Measurements from ENCODE around the gene SLC22A12.

Gene SLC22A12

DNA sequence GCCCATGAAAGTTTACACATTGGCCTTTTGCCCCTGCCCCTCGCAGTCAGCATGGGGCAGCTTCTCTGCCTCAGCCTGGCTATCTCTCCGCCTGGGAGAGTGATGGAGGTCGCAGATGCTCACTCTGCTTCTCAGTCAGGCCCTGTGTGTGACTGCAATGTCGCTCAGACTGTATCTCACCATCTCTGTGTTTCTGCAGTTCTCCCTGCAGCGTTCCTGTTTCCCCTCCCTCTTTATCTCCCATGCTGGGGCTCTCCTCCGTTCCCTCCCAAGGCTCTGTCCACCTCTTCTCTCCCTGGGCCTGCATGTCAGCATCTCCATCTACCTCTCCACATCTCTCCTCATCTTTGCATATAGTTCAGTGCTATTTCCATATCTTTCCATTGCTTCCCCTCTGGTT lies 38.1 kb downstream of the SLC22A12 start:
- DNase-seq, result no peak

DNA sequence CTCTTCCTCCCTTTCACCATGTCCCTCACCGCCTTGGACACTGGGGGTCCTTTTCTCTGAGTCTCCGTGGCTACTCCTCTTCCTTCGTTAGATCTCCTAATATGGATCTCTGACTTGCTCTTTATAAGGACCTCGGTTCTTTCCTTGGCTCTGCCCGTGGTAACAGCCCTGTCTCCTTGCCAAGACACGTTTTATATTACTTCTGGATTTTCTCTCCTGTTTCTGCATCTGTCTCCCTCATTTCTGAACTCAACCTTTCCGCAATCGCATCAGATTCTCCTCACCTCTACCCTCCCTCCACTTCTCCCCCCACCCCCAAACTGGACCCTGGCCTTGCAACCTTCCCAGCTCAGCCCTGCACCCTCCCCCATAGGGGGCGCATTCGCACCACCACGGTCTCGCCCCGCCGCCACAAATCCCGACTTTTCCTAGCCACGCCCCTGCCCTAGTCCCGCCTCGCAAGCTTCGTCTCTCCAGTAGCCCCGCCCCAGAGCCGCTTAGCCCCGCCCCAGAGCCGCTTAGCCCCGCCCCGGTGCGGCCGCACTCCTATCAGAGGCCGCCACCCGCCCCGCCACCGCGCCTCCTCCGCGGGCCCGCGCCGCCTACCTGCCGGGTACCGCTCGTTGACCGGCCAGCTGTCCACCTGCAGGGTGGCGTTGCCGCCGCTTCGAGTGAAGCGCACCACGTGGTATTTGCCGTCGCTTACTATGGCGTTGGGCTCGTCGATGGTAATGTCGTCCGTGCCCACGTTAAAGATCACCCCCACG lies 39.0 kb downstream of the SLC22A12 start:
- no peak for DNase-seq

- DNase-seq, result no peak
Measured at GRCh38 chr11:64631675-64632074, 40.7 kb downstream of the SLC22A12 start.

DNA sequence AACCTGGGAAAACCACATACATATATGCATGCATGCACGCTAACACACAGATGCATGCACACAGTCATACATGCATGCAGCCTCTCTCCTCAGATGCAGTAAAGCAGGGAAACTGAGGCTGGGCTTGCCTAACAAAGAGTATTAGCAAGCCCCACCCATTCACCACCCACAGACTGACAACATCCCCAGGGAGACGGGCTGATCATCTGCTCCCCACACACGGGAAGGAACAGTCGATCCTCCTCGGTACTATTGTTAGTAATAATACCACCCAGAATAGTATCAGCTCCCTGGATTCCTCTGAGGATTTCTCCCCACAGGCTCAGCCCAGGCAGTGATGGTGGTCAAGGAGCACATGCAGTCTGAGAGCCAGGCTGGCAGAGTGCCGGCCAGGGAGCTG lies 41.2 kb downstream of the SLC22A12 start:
- DNase-seq, result no peak

DNA sequence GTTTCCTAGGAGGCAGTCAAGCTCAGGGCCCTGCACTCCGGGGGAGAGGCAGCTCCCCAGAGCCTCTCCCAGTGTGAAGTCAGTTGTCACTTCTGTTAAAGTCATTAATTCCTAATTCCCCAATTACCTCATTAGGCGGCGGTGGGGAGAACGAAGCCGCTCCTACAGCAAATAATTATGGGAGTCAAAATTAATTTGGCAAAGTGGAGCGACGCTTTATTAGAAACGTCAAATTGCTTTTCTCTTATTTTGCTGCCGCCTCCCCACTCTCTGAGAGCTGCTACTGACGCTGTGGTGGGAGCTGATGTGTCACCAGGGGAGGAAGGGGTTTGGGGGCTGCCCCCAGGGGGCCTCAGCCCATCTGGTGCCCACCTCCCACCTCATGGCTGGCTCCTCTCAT lies 41.6 kb downstream of the SLC22A12 start:
- DNase-seq, result no peak

DNA sequence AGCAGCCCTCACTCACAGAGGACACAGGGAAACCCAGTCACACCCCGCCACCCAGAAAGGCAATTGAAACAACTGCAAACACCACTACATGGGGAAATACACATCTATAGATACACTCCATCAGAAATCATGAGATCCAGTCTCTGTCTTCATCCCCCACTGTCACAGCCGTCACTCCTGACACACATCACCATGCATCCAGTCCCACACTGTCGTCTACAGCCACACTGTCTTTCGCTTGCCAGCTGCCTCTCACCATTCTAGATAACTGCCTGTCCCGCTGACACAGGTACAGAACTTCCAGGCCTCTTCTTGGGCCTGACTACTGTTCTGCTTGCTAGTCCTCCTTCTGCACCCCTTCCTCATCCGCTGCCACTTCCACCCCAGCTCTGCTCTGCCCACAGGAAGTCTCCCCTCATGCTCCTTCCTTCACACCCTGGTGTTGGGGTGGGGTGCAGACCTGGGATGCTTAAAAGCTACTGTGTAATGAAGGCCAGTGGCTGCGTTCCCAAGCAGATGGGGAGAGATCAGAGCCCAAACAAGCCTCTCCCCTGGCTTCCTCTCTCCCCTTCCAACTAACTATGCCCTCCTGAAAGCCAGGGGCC lies 42.6 kb downstream of the SLC22A12 start:
- no peak for DNase-seq

- DNase-seq, result no peak
Measured at GRCh38 chr11:64637334-64638017, 46.5 kb downstream of the SLC22A12 start.

DNA sequence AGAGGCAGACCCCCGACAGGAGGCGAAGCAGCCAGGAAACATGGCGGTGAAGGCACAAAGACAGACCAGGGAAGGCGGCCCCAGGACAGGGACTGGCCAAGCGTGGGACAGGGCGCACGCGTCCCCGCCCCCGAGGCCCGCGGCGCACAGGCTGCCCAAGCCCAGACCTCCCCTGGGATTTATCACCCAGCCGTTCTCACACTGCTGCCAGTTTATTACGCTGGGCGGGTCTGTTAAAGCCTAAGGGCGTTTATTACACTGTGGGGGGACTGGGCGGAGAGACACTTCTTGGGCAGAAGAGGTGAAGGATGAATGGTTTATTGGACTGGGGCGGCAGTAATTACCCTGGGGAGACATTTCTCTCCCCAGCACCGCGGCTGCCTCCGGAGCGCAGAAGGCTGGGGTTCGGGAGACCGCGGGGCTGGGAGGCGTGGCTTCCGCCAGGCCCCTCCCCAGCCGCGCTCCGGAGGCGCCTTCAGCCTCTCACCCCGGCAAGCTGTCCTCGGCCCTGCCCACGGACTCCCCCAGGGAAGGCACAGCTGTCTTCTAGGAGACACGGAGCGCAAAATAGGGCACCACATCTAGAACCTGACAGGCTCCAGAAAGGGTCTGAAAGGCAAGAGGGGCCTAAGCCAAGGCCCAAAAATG lies 47.1 kb downstream of the SLC22A12 start:
- DNase-seq, result no peak

GRCh38 chr11:64638829-64639228 lies 47.8 kb downstream of the SLC22A12 start:
- DNase-seq, result no peak

DNA sequence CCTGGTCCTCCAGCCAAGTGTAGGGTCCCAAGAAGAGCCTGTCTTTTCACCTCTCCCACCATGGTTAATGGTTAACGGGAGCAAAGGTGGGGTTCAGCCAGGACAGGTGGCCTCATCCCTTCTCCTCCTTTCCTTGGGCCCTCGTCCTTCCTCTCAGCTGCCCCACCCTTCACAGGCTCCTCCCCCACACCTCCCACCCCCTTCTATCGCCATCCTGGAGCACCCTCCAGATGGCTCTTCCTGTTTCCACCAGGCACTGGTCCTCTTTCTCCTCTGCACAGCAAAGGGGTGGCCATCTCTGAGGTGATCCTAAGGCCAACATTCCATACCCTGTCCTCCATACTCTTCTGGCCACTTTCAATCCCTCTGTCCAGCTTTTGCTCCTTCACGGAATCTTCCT lies 48.9 kb downstream of the SLC22A12 start:
- no peak for DNase-seq

- DNase-seq, result no peak
Measured at GRCh38 chr11:64641596-64642417, 50.8 kb downstream of the SLC22A12 start.

DNA sequence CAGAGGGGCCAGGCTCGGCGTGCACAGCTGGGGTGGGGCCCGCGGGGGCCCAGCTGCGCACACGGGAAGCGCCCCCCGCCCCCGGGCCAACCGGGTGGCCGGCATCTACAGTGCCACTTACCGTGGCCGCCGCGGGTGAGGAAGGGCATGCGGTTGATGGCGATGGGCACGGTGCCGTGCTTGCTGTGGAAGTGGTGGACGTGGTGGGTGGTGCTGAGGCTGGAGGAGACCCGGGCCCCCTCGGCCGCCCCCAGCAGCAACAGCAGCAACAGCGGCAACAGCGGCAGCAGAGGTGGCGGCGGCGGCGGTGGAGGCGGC lies 51.4 kb downstream of the SLC22A12 start:
- DNase-seq, result no peak

DNA sequence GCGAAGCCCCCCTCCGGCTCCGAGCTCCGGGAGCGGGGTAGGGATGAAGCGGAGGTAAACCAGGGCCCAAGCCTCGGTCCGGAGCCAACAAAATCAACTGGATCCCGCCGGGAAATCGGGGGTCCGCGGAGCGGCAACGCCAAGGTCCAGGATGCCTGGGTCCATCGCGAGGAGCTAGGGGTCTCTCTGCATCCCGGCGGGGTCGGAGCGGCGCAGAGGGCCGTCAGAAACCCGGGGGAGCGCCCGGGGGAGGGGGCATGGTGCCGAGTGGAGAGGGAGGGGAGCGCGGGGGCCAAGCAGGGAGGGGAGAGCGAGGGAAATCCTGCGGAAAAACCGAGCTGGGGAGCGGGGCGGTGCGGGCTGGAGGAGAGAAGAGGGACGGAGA lies 51.8 kb downstream of the SLC22A12 start:
- DNase-seq, result no peak

DNA sequence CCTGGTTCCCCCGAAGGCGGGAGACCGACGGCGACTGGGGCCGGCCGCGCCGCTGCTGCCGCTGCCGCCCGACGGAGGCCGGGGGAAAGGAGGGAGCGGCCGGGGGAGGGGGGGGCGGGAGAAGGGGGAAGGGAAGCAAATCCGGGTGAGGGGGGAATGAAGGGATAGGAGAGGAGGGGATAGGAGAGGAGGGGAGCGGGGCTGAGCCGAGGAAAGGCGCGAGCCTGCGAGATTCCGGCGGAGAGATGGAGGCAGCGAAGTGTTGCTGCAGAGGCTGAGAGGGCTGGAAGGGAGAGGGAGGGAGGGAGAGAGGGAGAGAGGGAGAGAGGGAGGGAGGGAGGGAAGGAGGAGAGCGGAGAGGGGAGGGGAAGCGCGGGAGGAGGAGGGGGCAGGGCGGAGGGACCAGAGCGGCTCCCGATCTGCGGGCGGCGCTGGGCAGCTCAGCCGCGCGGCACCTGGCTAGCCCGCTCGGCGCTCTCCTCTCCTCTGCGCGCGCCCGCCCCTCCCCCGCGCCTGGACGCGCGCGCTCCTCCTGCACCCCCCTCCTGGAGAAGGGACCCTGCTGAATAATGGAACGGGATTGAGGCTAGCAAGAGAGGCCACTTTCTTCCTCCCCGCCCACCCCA lies 52.3 kb downstream of the SLC22A12 start:
- peak; percentile 71 for DNase-seq

DNA sequence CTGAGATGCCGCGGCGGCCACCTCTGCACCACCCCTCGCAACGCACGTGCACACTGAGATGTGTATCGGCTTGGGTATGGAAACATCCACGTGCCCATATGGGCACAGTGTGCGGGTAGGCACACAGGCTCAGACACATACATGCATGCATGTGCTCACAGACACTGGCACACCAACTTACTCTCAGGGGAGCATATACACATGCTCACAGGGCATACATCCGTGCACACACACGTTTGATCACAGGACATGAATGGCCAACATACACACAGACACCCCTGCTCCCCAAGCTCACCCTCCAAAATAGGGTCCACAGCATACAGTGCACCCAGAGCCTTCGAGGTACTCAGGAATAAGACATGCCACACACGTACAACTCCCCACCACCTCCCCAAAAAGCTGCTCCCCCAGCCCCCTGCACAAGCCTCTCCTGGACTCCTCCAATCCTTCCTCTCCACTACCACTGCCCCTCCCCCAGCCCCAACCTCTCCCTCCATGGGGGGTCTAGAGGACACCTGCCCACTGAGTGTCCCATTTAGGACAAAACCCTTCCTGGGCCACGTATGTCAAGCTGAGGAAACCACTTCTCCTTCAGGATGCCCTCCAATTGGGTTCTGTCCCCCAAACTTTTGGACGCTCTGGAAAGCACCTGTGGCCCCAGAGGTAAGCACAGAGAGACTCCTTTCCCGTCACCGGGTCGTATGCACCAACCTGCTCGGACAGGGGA lies 53.1 kb downstream of the SLC22A12 start:
- DNase-seq, result peak; percentile 45

- DNase-seq, result no peak
Measured at GRCh38 chr11:64644647-64645275, 53.7 kb downstream of the SLC22A12 start.

DNA sequence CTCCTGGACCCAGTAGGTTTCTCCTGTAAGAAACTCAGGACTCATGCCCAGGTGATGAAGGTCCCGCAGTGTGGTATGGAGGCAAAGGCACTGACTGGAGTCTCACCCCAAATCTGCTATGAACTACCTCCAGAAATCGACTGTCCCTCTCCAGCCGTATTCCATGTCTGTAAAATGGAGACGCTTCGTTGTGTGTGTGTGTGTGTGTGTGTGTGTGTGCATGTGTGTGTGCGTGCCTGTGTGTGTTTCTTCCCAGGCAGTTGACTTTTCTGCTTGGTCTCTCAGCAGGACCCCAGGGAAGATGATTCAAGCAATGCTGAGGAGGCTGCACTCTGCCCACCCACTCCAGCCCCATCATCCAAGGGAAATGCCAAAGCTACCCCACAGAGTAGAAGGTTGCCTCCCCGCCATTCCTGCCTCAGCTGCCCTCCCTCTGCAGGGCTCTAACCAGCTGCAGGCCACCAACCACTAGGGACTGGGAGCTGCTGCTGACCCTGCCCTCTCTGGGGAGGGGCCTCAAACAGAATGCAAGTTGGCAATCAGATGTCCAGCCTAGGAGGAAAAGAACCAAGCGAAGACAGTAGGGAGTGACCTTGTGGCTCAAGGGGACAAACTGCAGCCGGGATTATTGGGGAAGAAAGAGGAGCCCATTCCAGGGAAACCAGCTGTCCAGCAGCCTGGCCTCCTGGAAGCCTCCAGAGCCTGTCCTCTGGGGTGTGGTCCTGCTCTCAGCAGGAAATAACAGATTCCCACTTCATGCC lies 56.2 kb downstream of the SLC22A12 start:
- no peak for DNase-seq

DNA sequence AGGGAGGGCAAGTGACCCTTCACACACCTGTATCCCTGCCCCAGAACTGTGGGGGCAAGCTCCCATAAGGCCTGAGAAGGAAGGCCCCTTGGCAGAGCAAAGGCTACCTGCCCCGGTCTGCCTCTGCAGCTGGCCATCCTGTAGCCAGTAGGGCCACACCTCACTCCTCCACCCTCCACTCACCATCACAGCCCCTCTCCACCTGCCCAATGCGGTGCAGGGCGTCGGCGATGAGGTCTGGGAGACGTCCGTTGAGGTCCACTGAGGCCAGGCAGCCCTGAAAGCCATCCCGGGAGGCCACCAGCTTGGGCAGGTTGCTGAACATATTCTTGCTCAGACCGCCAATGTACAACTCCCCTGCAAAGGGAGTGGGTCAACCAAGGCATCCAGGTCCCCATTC lies 57.5 kb downstream of the SLC22A12 start:
- no peak for DNase-seq

GRCh38 chr11:64649291-64649697 lies 58.3 kb downstream of the SLC22A12 start:
- DNase-seq, result peak; percentile 42

DNA sequence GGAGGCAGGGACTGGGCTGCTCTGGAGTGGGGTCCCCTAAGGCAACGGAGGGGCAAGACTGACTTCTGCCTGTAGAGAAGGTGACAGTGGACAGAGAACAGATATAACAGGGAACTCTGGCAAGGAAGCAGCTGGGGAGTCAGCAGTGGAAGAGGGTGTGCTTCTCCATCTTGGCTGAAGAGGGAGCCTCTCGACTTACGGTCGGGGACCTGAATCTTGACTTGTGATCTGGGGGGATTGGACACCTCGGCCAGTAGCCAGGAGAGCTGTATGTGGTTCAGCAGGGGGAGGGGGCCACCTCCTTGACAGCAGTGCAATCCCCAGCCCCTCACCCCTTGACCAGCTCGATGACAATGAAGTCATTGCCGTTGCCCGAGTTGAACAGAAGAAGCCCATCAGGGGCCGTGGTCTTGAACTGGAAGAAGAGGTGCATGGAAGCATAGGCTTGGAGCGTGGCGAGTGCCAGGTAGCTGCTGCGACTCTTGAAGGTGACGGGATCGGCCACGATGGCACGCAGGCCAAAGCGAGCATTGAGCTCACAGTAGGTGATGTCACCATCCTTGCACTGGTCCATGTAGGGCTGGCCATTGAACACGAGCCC lies 60.0 kb downstream of the SLC22A12 start:
- no peak for DNase-seq
